CD4-positive, alpha-beta T cell treated with Interleukin-10 for 1 hour (primary cell): ENCODE data around the gene RNGTT.
A peak's percentile ranks its signal among the peaks of the same experiment; 100 is the strongest.
"Not testable (repeated sequence)": the region's sequence is repeated elsewhere in the genome, so short reads cannot be mapped to it uniquely, and the experiment has no call there.

Source experiments
- DNase-seq: peaks from one replicate; pipeline ENCODE4 v3.0.0-alpha.2; 2020

RNGTT gene

GRCh38 chr6:88908598-88909548, 54.5 kb downstream of the RNGTT start:
- DNase-seq, result no peak

GRCh38 chr6:88907148-88907547, 56.3 kb downstream of the RNGTT start:
- DNase-seq, result not testable (repeated sequence)

GRCh38 chr6:88899569-88900316, 63.7 kb downstream of the RNGTT start:
- no peak for DNase-seq

GRCh38 chr6:88895911-88896310, 67.5 kb downstream of the RNGTT start:
- DNase-seq, result no peak

- no peak for DNase-seq
These were observed 72.3 kb downstream of the RNGTT start for GRCh38 chr6:88890860-88891845.

GRCh38 chr6:88890394-88890793, 73.0 kb downstream of the RNGTT start:
- no peak for DNase-seq

GRCh38 chr6:88884361-88884760, 79.1 kb downstream of the RNGTT start:
- DNase-seq, result no peak

GRCh38 chr6:88882536-88882935, 80.9 kb downstream of the RNGTT start:
- no peak for DNase-seq

- no peak for DNase-seq
These were observed 82.0 kb downstream of the RNGTT start for GRCh38 chr6:88881451-88881850.

GRCh38 chr6:88880021-88880420, 83.4 kb downstream of the RNGTT start:
- no peak for DNase-seq

GRCh38 chr6:88877893-88878292, 85.5 kb downstream of the RNGTT start:
- DNase-seq, result no peak

- DNase-seq, result no peak
These were observed 90.5 kb downstream of the RNGTT start for GRCh38 chr6:88872962-88873361.

- DNase-seq, result no peak
These were observed 91.9 kb downstream of the RNGTT start for GRCh38 chr6:88871498-88871897.

GRCh38 chr6:88870717-88871330, 92.6 kb downstream of the RNGTT start:
- DNase-seq, result peak; percentile 69

- no peak for DNase-seq
These were observed 94.0 kb downstream of the RNGTT start for GRCh38 chr6:88869263-88870020.

GRCh38 chr6:88867841-88868731, 95.3 kb downstream of the RNGTT start:
- DNase-seq, result no peak

- DNase-seq, result no peak
These were observed 96.6 kb downstream of the RNGTT start for GRCh38 chr6:88866856-88867255.

GRCh38 chr6:88865275-88865674, 98.1 kb downstream of the RNGTT start:
- DNase-seq, result no peak

GRCh38 chr6:88864359-88865054, 98.9 kb downstream of the RNGTT start:
- DNase-seq, result no peak

GRCh38 chr6:88860310-88860709, 103.1 kb downstream of the RNGTT start:
- DNase-seq, result no peak
